Transverse colon (tissue), 1 donor: Measurements from ENCODE around the gene TBCD.

Experiments used
- EP300 ChIP-seq: sonication (generic); formaldehyde crosslinking; IDR thresholded peaks from one replicate; pipeline ENCODE4 v1.6.1; 2017; ENCODE audit warnings: antibody characterized with exemption, low read depth
- POLR2A ChIP-seq: fragments of 450-650 bp; IDR thresholded peaks from one replicate; pipeline ENCODE4 v1.6.1; 2016; ENCODE audit warnings: antibody characterized with exemption, mild to moderate bottlenecking, moderate library complexity

DNA sequence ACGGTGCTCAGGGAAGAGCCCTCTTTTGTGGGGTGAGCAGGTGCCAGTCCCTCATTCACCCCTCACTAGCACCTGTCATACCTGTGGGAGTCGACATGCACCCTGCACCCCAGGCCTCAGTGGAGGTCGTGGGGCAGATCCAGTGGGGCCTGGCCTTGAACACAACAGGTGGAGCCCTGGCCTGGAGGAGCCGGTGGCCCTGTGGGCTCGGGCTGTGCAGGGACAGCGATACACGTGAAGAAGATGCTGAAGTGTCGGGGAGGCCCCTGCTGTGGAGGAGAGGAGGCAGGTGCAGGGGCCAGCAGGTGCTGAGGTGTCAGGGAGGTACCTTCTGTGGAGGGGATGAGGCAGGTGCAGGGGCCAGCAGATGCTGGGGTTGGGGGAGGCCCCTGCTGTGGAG lies 56.1 kb downstream of the TBCD start:
- TF ChIP-seq POLR2A (no peak), EP300 (no peak)
